Neural cell (in vitro differentiated cells): Measurements from ENCODE around the gene RIPPLY2.

ENCODE experiments used
- EP300 ChIP-seq: fragments of 450-650 bp; conservative IDR thresholded peaks from 2 replicates; pipeline ENCODE4 v1.6.1; 2014; ENCODE audit warnings: antibody characterized with exemption, mild to moderate bottlenecking, moderate library complexity; ENCODE audit not compliant: poor library complexity, severe bottlenecking
- EZH2 ChIP-seq: fragments of 200-600, 300-800 bp; shearing (Covaris generic), sonication (generic); IDR thresholded peaks from 2 replicates; pipeline ENCODE4 v1.6.1; 2014; ENCODE audit warnings: antibody characterized with exemption, low read length, borderline replicate concordance, mild to moderate bottlenecking; ENCODE audit not compliant: insufficient read depth, poor library complexity, severe bottlenecking
- POLR2AphosphoS5 ChIP-seq: IDR thresholded peaks from 2 replicates; pipeline ENCODE4 v1.6.1; 2012
- SMC3 ChIP-seq: fragments of 450-650 bp; conservative IDR thresholded peaks from 2 replicates; pipeline ENCODE4 v1.6.1; 2014; ENCODE audit warnings: antibody characterized with exemption, mild to moderate bottlenecking, moderate library complexity; ENCODE audit not compliant: poor library complexity
- TAF1 ChIP-seq: IDR thresholded peaks from 2 replicates; pipeline ENCODE4 v1.6.1; 2012; ENCODE audit warnings: low read depth
- TF ChIP-seq, protein P1 (sequence below): fragments of 450-650 bp; IDR thresholded peaks from 2 replicates; pipeline ENCODE4 v1.5.1; 2014; ENCODE audit warnings: antibody characterized with exemption, mild to moderate bottlenecking, moderate library complexity; ENCODE audit not compliant: poor library complexity, severe bottlenecking

DNA sequence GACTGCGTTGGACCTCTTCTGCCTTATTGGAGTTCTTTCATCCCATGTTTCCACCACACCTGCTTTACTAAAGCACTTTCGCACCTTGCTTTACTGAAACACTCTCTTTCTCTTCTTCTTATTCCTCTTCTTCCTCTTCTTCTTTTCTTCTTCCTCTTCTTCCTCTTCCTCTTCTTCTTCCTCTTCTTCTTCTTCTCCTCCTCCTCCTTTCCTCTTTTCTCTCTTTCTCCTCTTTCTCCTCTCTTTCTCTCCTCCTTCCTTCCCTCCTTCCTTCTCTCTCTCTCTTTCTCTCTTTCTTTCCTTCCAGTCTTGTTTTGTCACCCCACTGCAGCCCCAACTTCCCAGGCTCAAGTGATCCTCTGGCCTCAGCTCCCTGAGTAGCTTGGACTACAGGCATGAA is 4.0 kb upstream of the RIPPLY2 start:
- TF ChIP-seq, protein P1, sequence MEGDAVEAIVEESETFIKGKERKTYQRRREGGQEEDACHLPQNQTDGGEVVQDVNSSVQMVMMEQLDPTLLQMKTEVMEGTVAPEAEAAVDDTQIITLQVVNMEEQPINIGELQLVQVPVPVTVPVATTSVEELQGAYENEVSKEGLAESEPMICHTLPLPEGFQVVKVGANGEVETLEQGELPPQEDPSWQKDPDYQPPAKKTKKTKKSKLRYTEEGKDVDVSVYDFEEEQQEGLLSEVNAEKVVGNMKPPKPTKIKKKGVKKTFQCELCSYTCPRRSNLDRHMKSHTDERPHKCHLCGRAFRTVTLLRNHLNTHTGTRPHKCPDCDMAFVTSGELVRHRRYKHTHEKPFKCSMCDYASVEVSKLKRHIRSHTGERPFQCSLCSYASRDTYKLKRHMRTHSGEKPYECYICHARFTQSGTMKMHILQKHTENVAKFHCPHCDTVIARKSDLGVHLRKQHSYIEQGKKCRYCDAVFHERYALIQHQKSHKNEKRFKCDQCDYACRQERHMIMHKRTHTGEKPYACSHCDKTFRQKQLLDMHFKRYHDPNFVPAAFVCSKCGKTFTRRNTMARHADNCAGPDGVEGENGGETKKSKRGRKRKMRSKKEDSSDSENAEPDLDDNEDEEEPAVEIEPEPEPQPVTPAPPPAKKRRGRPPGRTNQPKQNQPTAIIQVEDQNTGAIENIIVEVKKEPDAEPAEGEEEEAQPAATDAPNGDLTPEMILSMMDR, result no peak
- TF ChIP-seq TAF1, result no peak
- no peak for TF ChIP-seq POLR2AphosphoS5
- TF ChIP-seq EZH2, result no peak
- no peak for TF ChIP-seq EP300
- TF ChIP-seq SMC3, result no peak
